B cell (primary cell): ENCODE data around the gene AGBL4. TPM values are rescaled to one million over a fixed set of nuclear protein-coding genes. Genes with fewer than 3 reads are reported as not detected.

Source experiments
- ATAC-seq: fragments of 200-7000 bp; cut with Tn5 transposase; one replicate; pipeline ENCODE4 v1.10.0; 2021; ENCODE audit warnings: low read depth, mild to moderate bottlenecking, moderate number of reproducible peaks, moderate library complexity
- CTCF ChIA-PET: fragments of 350-600 bp; sonication (Branson Sonifier 250); formaldehyde crosslinking; loops from one replicate; lab custom pipeline; 2021; ENCODE audit warnings: antibody characterized with exemption, inconsistent platforms; lab: Charles Lee
- POLR2A ChIA-PET: fragments of 350-600 bp; sonication (Branson Sonifier 250); formaldehyde crosslinking; loops from one replicate; lab custom pipeline; 2021; ENCODE audit warnings: antibody characterized with exemption; lab: Charles Lee
- DNase-seq: peaks from one replicate; pipeline ENCODE4 v3.0.0; 2013
- H2AFZ ChIP-seq: 2 replicates; pipeline ENCODE4 v1.6.1; 2012; ENCODE audit warnings: mild to moderate bottlenecking, low read depth, low read length; ENCODE audit not compliant: insufficient read depth, poor library complexity, severe bottlenecking
- H3K27ac ChIP-seq, 2 donors: 1 replicate in 1 of 2; 2 replicates in 1 of 2; pipeline ENCODE4 v1.5.1; 2012 to 2013; ENCODE audit warnings: low read length in 2 of 2, mild to moderate bottlenecking in 2 of 2, moderate library complexity in 1 of 2
- H3K27me3 ChIP-seq, 4 experiments: fragments of 200-600 bp in 1 of 4; sonication (generic) in 1 of 4; replicated peaks in 1 of 4; 1 replicate in 2 of 4; 2 replicates in 2 of 4; pipeline versions ENCODE4 v1.6.1 to v1.7.0; 2013 to 2016; ENCODE audit warnings: low read length in 3 of 4, mild to moderate bottlenecking in 2 of 4, mixed read lengths in 1 of 4, moderate library complexity in 1 of 4; ENCODE audit not compliant: insufficient read depth in 4 of 4, control insufficient read depth in 3 of 4; ENCODE audit errors: control extremely low read depth in 1 of 4
- H3K36me3 ChIP-seq, 2 experiments: replicated peaks in 1 of 2; 1 replicate in 1 of 2; 2 replicates in 1 of 2; pipeline versions ENCODE4 v1.6.1 to v1.7.1; 2013; ENCODE audit warnings: low read length in 1 of 2; ENCODE audit not compliant: insufficient read depth in 2 of 2, control insufficient read depth in 1 of 2; ENCODE audit errors: control extremely low read depth in 1 of 2, extremely low read depth in 1 of 2
- H3K4me1 ChIP-seq, 2 donors: fragments of 200-600 bp in 1 of 2; sonication (generic) in 1 of 2; 1 replicate in 1 of 2; 2 replicates in 1 of 2; pipeline versions ENCODE4 v1.5.1 to v1.6.1; 2013 to 2017; ENCODE audit warnings: low read length in 2 of 2; ENCODE audit not compliant: control insufficient read depth in 2 of 2, insufficient read depth in 2 of 2
- H3K4me2 ChIP-seq: replicated peaks from 2 replicates; pipeline ENCODE3; 2012; ENCODE audit warnings: mild to moderate bottlenecking, low read depth, low read length; ENCODE audit not compliant: poor library complexity, severe bottlenecking
- H3K4me3 ChIP-seq, 5 experiments: fragments of 200-600 bp in 1 of 5; sonication (generic) in 1 of 5; 1 replicate in 3 of 5; 2 replicates in 2 of 5; pipeline versions ENCODE4 v1.5.1 to v1.7.0; 2011 to 2016; ENCODE audit warnings: low read length in 4 of 5, mild to moderate bottlenecking in 4 of 5, low read depth in 2 of 5, control low read depth in 1 of 5, moderate library complexity in 1 of 5; ENCODE audit not compliant: insufficient read depth in 1 of 5; ENCODE audit errors: control extremely low read depth in 1 of 5, extremely low read depth in 1 of 5
- H3K79me2 ChIP-seq: fragments of 200-600 bp; sonication (generic); one replicate; pipeline ENCODE4 v1.6.0; 2016; ENCODE audit warnings: low read length; ENCODE audit not compliant: control insufficient read depth, insufficient read depth
- H3K9ac ChIP-seq: fragments of 200-600 bp; sonication (generic); 2 replicates; pipeline ENCODE4 v1.6.1; 2017; ENCODE audit warnings: mild to moderate bottlenecking, low read length, moderate library complexity
- H3K9me3 ChIP-seq, 3 donors: one replicate each; pipeline versions ENCODE4 v1.6.1 to v1.7.1; 2013; ENCODE audit warnings: low read length in 2 of 3; ENCODE audit not compliant: control insufficient read depth in 2 of 3, insufficient read depth in 1 of 3; ENCODE audit errors: control extremely low read depth in 1 of 3
- H4K20me1 ChIP-seq: 2 replicates; pipeline ENCODE4 v1.6.0; 2012; ENCODE audit warnings: mild to moderate bottlenecking, low read length; ENCODE audit not compliant: insufficient read depth, control insufficient read depth, poor library complexity, severe bottlenecking
- H3K27ac Mint-ChIP-seq: one replicate; pipeline ENCODE4 v1.8.0; 2021; ENCODE audit warnings: mixed read lengths
- H3K27me3 Mint-ChIP-seq: one replicate; pipeline ENCODE4 v1.8.0; 2021; ENCODE audit warnings: mixed read lengths
- H3K4me1 Mint-ChIP-seq: one replicate; pipeline ENCODE4 v1.8.0; 2021; ENCODE audit warnings: mixed read lengths
- H3K4me3 Mint-ChIP-seq: one replicate; pipeline ENCODE4 v1.8.0; 2021; ENCODE audit warnings: mixed read lengths
- H3K9me3 Mint-ChIP-seq: one replicate; pipeline ENCODE4 v1.8.0; 2022; ENCODE audit warnings: mixed read lengths; ENCODE audit not compliant: insufficient read depth
- CTCF ChIP-seq: fragments of 200-600 bp; IDR thresholded peaks from one replicate; pipeline ENCODE4 v1.8.0; 2022; ENCODE audit warnings: antibody characterized with exemption, mild to moderate bottlenecking
- EZH2 ChIP-seq: IDR thresholded peaks from 2 replicates; pipeline ENCODE4 v1.6.1; 2012; ENCODE audit warnings: borderline replicate concordance, low read depth, mild to moderate bottlenecking, moderate library complexity, low read length; ENCODE audit not compliant: insufficient read depth, poor library complexity, severe bottlenecking
- WGBS: methylation state at CpG from one replicate; pipeline ENCODE4 v1.1.5; 2013; ENCODE audit warnings: missing lambda C conversion rate; ENCODE audit not compliant: insufficient coverage; 5-methylcytosine and 5-hydroxymethylcytosine counted together
- intact Hi-C: fragments of 100-400 bp; cut with micrococcal nuclease; formaldehyde crosslinking; loops from one replicate; pipeline ENCODE4 v1.10.0; 2022
- polyA plus RNA-seq: library from polyadenylated mRNA; depleted of rRNA; stranded (reverse); fragments of >200 nt; gene quantifications from 2 replicates; pipeline ENCODE4 v1.2.3, GENCODE V29; 2012
- total RNA-seq, 2 donors: library from RNA; stranded (reverse); fragments of 120-200 nt in 1 of 2; gene quantifications; 1 replicate in 1 of 2; 2 replicates in 1 of 2; pipeline versions ENCODE4 v1.2.3 to v1.2.4, GENCODE V29; 2013 to 2022

The AGBL4 gene
- total and polyA plus RNA-seq, 2 donors (not counting 1 experiment from before 2014, with no cell fraction given): 0.07 to 0.12 TPM

GRCh38 chr1:48948562-48948961 lies 1075.2 kb downstream of the AGBL4 start:
- Mint-ChIP-seq H3K4me1 (no peaks in the 10 kb centered on the region), H3K27ac (no peak overlapping the region), H3K9me3 (peaks cover 1% of the 10 kb centered on the region), H3K4me3 (no peak overlapping the region), H3K27me3 (peaks cover 28% of the 10 kb centered on the region)
- DNase-seq: no peak
- H3K4me1 ChIP-seq: no peaks in the 10 kb centered on the region
- WGBS: no CpG with 5 or more reads among the region's 1 CpG
- intact Hi-C loops: no loop called here
- H4K20me1 ChIP-seq: no peaks in the 10 kb centered on the region
- ATAC-seq: no peak
- POLR2A ChIA-PET: no interaction called here
- H2AFZ ChIP-seq: no peak overlapping the region
- H3K4me2 ChIP-seq: no peak overlapping the region
- H3K9me3 ChIP-seq: no peaks in the 10 kb centered on the region
- no peak overlapping the region for H3K4me3 ChIP-seq
- H3K27me3 ChIP-seq: peaks cover 0 to 3% (median 0%) of the 10 kb centered on the region in 4 experiments
- no peaks in the 10 kb centered on the region for H3K79me2 ChIP-seq
- H3K27ac ChIP-seq: no peak overlapping the region
- CTCF ChIA-PET: no interaction called here
- TF ChIP-seq CTCF (no peak), EZH2 (no peak)
- H3K9ac ChIP-seq: no peak overlapping the region
- no peaks in the 10 kb centered on the region for H3K36me3 ChIP-seq

- no peak for DNase-seq
- intact Hi-C loops: no loop called here
Measured at GRCh38 chr1:48947761-48948537, 1075.8 kb downstream of the AGBL4 start.

More at GRCh38 chr1:48947761-48948537, 1075.8 kb downstream of the AGBL4 start:
- ChIA-PET CTCF (no interaction called here), POLR2A (no interaction called here)
- no peak overlapping the region for H3K4me3 Mint-ChIP-seq
- Histone ChIP-seq H4K20me1 (no peaks in the 10 kb centered on the region), H3K27ac (no peak overlapping the region), H3K36me3 (no peaks in the 10 kb centered on the region), H3K4me2 (no peak overlapping the region), H2AFZ (no peak overlapping the region), H3K9me3 (no peaks in the 10 kb centered on the region), H3K27me3 (peaks cover 0 to 3% (median 0%) of the 10 kb centered on the region in 4 experiments), H3K4me3 (no peak overlapping the region), H3K4me1 (no peaks in the 10 kb centered on the region), H3K9ac (no peak overlapping the region), H3K79me2 (no peaks in the 10 kb centered on the region)
- TF ChIP-seq EZH2: no peak
- no peak for TF ChIP-seq CTCF
- peaks cover 28% of the 10 kb centered on the region for H3K27me3 Mint-ChIP-seq
- peaks cover 1% of the 10 kb centered on the region for H3K9me3 Mint-ChIP-seq
- WGBS: 65% methylated on average over 13 of the region's 13 CpGs
- no peaks in the 10 kb centered on the region for H3K4me1 Mint-ChIP-seq
- no peak overlapping the region for H3K27ac Mint-ChIP-seq
- no peak for ATAC-seq
